B cell (primary cell): Measurements from ENCODE around the gene MEGF11.

Source experiments
- CTCF ChIP-seq: fragments of 200-600 bp; IDR thresholded peaks from one replicate; pipeline ENCODE4 v1.8.0; 2022; ENCODE audit warnings: antibody characterized with exemption, mild to moderate bottlenecking
- EZH2 ChIP-seq: IDR thresholded peaks from 2 replicates; pipeline ENCODE4 v1.6.1; 2012; ENCODE audit warnings: borderline replicate concordance, low read depth, mild to moderate bottlenecking, moderate library complexity, low read length; ENCODE audit not compliant: insufficient read depth, poor library complexity, severe bottlenecking

DNA sequence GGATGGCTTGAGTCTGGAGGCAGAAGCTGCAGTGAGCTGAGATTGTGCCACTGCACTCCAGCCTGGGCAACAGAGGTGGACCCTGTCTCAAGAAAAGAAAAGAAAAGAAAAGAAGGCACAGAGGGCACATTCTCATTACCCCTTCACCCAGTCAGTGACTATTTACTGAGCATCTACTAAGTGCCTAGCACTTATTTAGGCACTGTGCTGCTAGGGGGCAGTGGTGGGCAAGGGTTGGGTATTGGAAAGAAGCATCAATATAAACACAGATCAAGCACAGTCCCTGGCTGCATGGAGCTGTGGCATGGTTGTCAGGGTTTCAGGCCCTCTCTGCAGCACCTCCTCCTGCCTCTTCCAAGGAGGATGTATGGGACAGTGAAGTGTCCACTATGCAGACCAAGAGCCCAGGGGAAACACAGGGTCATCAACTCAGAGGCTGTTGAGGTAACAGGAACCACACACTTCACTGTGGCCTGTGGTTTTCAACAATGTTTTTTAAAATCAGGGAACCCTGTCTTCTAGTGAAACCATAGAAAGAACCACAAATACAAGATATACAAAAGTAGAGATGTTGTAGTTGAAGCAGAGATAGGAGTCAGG is 245.8 kb downstream of the MEGF11 start:
- no peak for TF ChIP-seq EZH2
- no peak for TF ChIP-seq CTCF
